Neural progenitor cell (in vitro differentiated cells): Measurements from ENCODE around the gene GCA. TPM values are rescaled to one million over a fixed set of nuclear protein-coding genes. Genes with fewer than 3 reads are reported as not detected.

ENCODE experiments used
- DNase-seq: peaks from one replicate; pipeline ENCODE4 v3.0.0-alpha.2; 2016; ENCODE audit warnings: low spot score
- H2AFZ ChIP-seq: fragments of 200-600 bp; sonication (generic); replicated peaks from 2 replicates; pipeline ENCODE4 v1.6.1; 2016; ENCODE audit warnings: antibody characterized with exemption
- H3F3A ChIP-seq: fragments of 200-600 bp; sonication (generic); 2 replicates; pipeline ENCODE4 v1.6.1; 2016; ENCODE audit warnings: antibody characterized with exemption, low read depth
- H3K27ac ChIP-seq: fragments of 200-600 bp; sonication (generic); 2 replicates; pipeline ENCODE4 v1.5.1; 2016; ENCODE audit warnings: mild to moderate bottlenecking
- H3K27me3 ChIP-seq: fragments of 200-600 bp; sonication (generic); 2 replicates; pipeline ENCODE4 v1.6.1; 2016; ENCODE audit warnings: mild to moderate bottlenecking, moderate library complexity
- H3K36me3 ChIP-seq: fragments of 200-600 bp; sonication (generic); 2 replicates; pipeline ENCODE4 v1.5.1; 2016
- H3K4me1 ChIP-seq: fragments of 200-600 bp; sonication (generic); 2 replicates; pipeline ENCODE4 v1.6.1; 2016; ENCODE audit warnings: mixed run types
- H3K4me2 ChIP-seq: fragments of 200-600 bp; sonication (generic); 2 replicates; pipeline ENCODE4 v1.6.1; 2016
- H3K4me3 ChIP-seq: fragments of 200-600 bp; sonication (generic); 2 replicates; pipeline ENCODE4 v1.5.1; 2016
- H3K79me2 ChIP-seq: fragments of 200-600 bp; sonication (generic); 2 replicates; pipeline ENCODE4 v1.6.1; 2016; ENCODE audit warnings: low read depth
- H3K9ac ChIP-seq: fragments of 200-600 bp; sonication (generic); 2 replicates; pipeline ENCODE4 v1.6.1; 2016
- H3K9me3 ChIP-seq: fragments of 200-600 bp; sonication (generic); 2 replicates; pipeline ENCODE4 v1.5.1; 2016; ENCODE audit warnings: low read depth
- H4K20me1 ChIP-seq: fragments of 200-600 bp; sonication (generic); 2 replicates; pipeline ENCODE4 v1.6.1; 2016; ENCODE audit warnings: low read depth
- H3K27ac Mint-ChIP-seq: 3 replicates; pipeline ENCODE4 v1.8.0; 2021; ENCODE audit warnings: mixed read lengths
- H3K27me3 Mint-ChIP-seq: 2 replicates; pipeline ENCODE4 v1.8.0; 2022; ENCODE audit warnings: low read depth, mild to moderate bottlenecking, inconsistent platforms, moderate library complexity, mixed read lengths; ENCODE audit not compliant: insufficient read depth
- H3K36me3 Mint-ChIP-seq: 3 replicates; pipeline ENCODE4 v1.8.0; 2021; ENCODE audit warnings: mixed read lengths
- H3K4me1 Mint-ChIP-seq: 3 replicates; pipeline ENCODE4 v1.8.0; 2021; ENCODE audit warnings: mixed read lengths
- H3K4me3 Mint-ChIP-seq: 3 replicates; pipeline ENCODE4 v1.8.0; 2021; ENCODE audit warnings: mild to moderate bottlenecking, moderate library complexity, mixed read lengths
- H3K9me3 Mint-ChIP-seq: 3 replicates; pipeline ENCODE4 v1.8.0; 2020; ENCODE audit warnings: mixed read lengths
- EZH2 ChIP-seq: fragments of 200-600 bp; sonication (generic); IDR thresholded peaks from 2 replicates; pipeline ENCODE4 v1.6.1; 2017; ENCODE audit warnings: antibody characterized with exemption, mild to moderate bottlenecking, moderate library complexity
- EZH2phosphoT487 ChIP-seq: fragments of 200-600 bp; sonication (generic); IDR thresholded peaks from 2 replicates; pipeline ENCODE4 v1.6.1; 2017; ENCODE audit warnings: antibody characterized with exemption
- total RNA-seq: library from RNA; depleted of rRNA; stranded (reverse); fragments of >200 nt; gene quantifications from 2 replicates; pipeline ENCODE4 v1.2.3, GENCODE V29; 2015; ENCODE audit warnings: low replicate concordance
- TF ChIP-seq, protein P1 (sequence below): fragments of 200-600 bp; sonication (generic); IDR thresholded peaks from 2 replicates; pipeline ENCODE4 v1.5.1; 2017; ENCODE audit warnings: antibody characterized with exemption, mild to moderate bottlenecking

Gene GCA
- total RNA-seq, 1 donor from 2014 or later, result 64.8 TPM

DNA sequence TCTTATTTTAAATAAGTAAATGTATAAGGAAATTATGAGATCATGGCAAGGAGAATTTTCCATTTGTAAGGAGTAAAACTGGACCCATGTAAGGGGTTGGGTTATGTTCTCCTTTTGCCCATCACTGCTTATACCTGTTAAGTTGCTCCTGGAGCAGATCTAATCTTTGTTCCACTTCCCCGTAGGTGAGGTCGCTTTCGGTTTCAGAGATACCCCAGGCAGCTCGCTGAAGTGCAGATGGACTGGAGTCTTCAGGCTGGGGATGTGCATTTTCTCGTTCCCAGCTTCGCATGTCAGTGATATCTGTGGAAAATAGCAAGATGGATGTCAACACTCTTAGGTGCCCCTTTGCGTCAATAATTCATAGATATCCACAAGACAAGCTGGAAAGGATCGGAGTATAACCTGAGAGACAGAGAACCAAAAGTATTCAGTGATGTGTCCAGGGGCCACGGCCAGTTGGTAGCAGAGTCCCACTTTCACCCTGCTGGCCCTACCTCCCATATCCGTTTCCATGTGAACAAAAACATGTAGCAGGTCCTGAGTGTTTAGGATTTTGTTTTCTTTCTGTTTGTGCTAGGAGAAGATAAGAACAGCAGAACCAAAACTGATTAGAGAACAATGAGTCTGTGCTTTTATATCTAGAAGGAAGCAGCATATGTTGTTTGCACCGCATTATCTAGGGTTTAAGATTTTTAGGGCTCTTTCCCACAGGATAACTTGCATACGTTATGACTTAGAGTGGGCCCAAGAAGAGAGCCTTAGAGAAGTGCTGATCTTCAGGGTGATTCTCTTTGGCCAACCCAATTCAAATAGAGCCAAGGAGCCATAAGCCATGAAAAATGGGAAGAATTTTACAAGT, 36.0 kb downstream of the GCA start:
- H3K27ac Mint-ChIP-seq, result no peak overlapping the region
- no peaks in the 10 kb centered on the region for H3F3A ChIP-seq

GRCh38 chr2:162381851-162382250, 37.9 kb downstream of the GCA start:
- Histone ChIP-seq H3K4me2 (no peak overlapping the region), H3K9me3 (no peaks in the 10 kb centered on the region), H3K4me3 (no peak overlapping the region), H2AFZ (no peak overlapping the region), H4K20me1 (no peaks in the 10 kb centered on the region), H3K27ac (no peak overlapping the region), H3K4me1 (no peaks in the 10 kb centered on the region), H3F3A (no peaks in the 10 kb centered on the region), H3K36me3 (no peaks in the 10 kb centered on the region), H3K9ac (no peak overlapping the region), H3K79me2 (no peaks in the 10 kb centered on the region), H3K27me3 (no peaks in the 10 kb centered on the region)
- no peak overlapping the region for H3K27ac Mint-ChIP-seq
- TF ChIP-seq EZH2phosphoT487, result no peak
- TF ChIP-seq EZH2, result no peak
- TF ChIP-seq, protein P1, sequence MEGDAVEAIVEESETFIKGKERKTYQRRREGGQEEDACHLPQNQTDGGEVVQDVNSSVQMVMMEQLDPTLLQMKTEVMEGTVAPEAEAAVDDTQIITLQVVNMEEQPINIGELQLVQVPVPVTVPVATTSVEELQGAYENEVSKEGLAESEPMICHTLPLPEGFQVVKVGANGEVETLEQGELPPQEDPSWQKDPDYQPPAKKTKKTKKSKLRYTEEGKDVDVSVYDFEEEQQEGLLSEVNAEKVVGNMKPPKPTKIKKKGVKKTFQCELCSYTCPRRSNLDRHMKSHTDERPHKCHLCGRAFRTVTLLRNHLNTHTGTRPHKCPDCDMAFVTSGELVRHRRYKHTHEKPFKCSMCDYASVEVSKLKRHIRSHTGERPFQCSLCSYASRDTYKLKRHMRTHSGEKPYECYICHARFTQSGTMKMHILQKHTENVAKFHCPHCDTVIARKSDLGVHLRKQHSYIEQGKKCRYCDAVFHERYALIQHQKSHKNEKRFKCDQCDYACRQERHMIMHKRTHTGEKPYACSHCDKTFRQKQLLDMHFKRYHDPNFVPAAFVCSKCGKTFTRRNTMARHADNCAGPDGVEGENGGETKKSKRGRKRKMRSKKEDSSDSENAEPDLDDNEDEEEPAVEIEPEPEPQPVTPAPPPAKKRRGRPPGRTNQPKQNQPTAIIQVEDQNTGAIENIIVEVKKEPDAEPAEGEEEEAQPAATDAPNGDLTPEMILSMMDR, result no peak
- DNase-seq, result no peak
- peaks cover 9% of the 10 kb centered on the region for H3K4me1 Mint-ChIP-seq
- H3K27me3 Mint-ChIP-seq, result no peaks in the 10 kb centered on the region
- H3K36me3 Mint-ChIP-seq, result no peaks in the 10 kb centered on the region
- H3K4me3 Mint-ChIP-seq, result no peak overlapping the region
- no peaks in the 10 kb centered on the region for H3K9me3 Mint-ChIP-seq

More for the DNA sequence above, 36.0 kb downstream of the GCA start:
- DNase-seq, result no peak
- Histone ChIP-seq H3K9ac (no peak overlapping the region), H3K79me2 (no peaks in the 10 kb centered on the region), H4K20me1 (no peaks in the 10 kb centered on the region), H3K36me3 (no peaks in the 10 kb centered on the region), H3K4me3 (no peak overlapping the region), H3K9me3 (no peaks in the 10 kb centered on the region), H3K4me1 (no peaks in the 10 kb centered on the region), H2AFZ (no peak overlapping the region), H3K27me3 (no peaks in the 10 kb centered on the region), H3K27ac (no peak overlapping the region), H3K4me2 (no peak overlapping the region)
- TF ChIP-seq, protein P1, result no peak
- TF ChIP-seq EZH2phosphoT487 (no peak), EZH2 (no peak)
- Mint-ChIP-seq H3K36me3 (no peaks in the 10 kb centered on the region), H3K4me1 (peaks cover 9% of the 10 kb centered on the region), H3K4me3 (no peak overlapping the region), H3K27me3 (no peaks in the 10 kb centered on the region), H3K9me3 (no peaks in the 10 kb centered on the region)

DNA sequence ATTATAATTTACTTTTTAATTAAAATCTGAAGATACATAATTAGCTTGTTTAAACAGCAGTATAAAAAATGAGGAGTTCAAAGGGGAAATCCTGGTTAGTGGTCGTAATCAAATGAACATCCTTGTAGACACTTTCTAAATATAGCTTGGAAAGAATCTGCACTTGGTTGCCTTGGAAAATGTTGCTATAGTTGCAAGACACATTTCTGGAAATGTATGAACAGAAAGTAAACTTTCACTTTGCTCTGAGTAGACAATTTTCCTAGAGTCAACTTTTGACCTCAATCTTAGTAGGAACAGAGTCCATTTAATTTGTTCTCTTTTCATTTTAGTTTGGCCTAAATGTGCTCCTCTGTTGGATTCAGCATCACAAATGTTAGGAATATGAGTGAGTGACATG, 38.3 kb downstream of the GCA start:
- Histone ChIP-seq H3K27me3 (no peaks in the 10 kb centered on the region), H3K4me3 (no peak overlapping the region), H3K4me2 (no peak overlapping the region), H3F3A (no peaks in the 10 kb centered on the region), H3K36me3 (no peaks in the 10 kb centered on the region), H3K9me3 (no peaks in the 10 kb centered on the region), H4K20me1 (no peaks in the 10 kb centered on the region), H3K27ac (no peak overlapping the region), H3K79me2 (no peaks in the 10 kb centered on the region), H2AFZ (no peak overlapping the region), H3K4me1 (no peaks in the 10 kb centered on the region), H3K9ac (no peak overlapping the region)
- Mint-ChIP-seq H3K9me3 (no peaks in the 10 kb centered on the region), H3K4me1 (peaks cover 9% of the 10 kb centered on the region), H3K4me3 (no peak overlapping the region), H3K27me3 (no peaks in the 10 kb centered on the region), H3K36me3 (no peaks in the 10 kb centered on the region), H3K27ac (no peak overlapping the region)
- DNase-seq, result no peak
- no peak for TF ChIP-seq EZH2
- TF ChIP-seq, protein P1, result no peak
- TF ChIP-seq EZH2phosphoT487, result no peak
